K562 (cell line): ENCODE results near the gene PHACTR3. TPM values are rescaled to one million over a fixed set of nuclear protein-coding genes. Genes with fewer than 3 reads are reported as not detected.

Experiments used
- ATAC-seq: fragments of 200-7000 bp; cut with Tn5 transposase; 3 replicates; pipeline ENCODE4 v1.9.1; 2020; ENCODE audit warnings: moderate library complexity
- BruUV-seq: library from RNA; stranded (reverse); fragments of 400-500 nt; replicated peaks from 2 replicates; lab custom pipeline; 2021; lab: Mats Ljungman, UMichigan
- CTCF ChIA-PET: fragments of 300-600 bp; formaldehyde crosslinking; extraction: SDS; loops from one replicate; lab custom pipeline; 2021; ENCODE audit warnings: low intra/inter-chr PET ratio; lab: Yijun Ruan, JAX
- POLR2A ChIA-PET: fragments of 300-600, 350-650 bp; sonication (Branson Sonifier 250); formaldehyde crosslinking; extraction: SDS; loops from one replicate; lab custom pipeline; 2021; ENCODE audit warnings: antibody characterized with exemption, inconsistent platforms; lab: Yijun Ruan, JAX
- DNase-seq, 4 experiments: peaks; one replicate each; pipeline versions ENCODE4 v3.0.0 to v3.0.0-alpha.2; 2011 to 2018; ENCODE audit warnings: low spot score in 3 of 4, mixed read lengths in 3 of 4; ENCODE audit errors: extremely low read depth in 1 of 4
- FAIRE-seq: peaks from 2 replicates; lab custom pipeline; 2011; peaks lifted over from hg19 to GRCh38; lab: Jason Lieb, UNC
- H2AFZ ChIP-seq: 2 replicates; pipeline ENCODE4 v1.6.0; 2011; ENCODE audit warnings: low read depth, low read length, control low read depth, inconsistent platforms
- H3K27ac ChIP-seq: fragments of 200-600 bp; 3 replicates; pipeline ENCODE4 v1.8.0; 2011; ENCODE audit warnings: low read depth, mild to moderate bottlenecking, control low read depth, inconsistent platforms, low read length, moderate library complexity, mixed read lengths; ENCODE audit errors: extremely low read depth
- H3K27me3 ChIP-seq, 2 experiments: fragments of 300-600 bp in 1 of 2; 2 replicates in 1 of 2; 3 replicates in 1 of 2; pipeline versions ENCODE4 v1.6.0 to v1.8.0; 2011; ENCODE audit warnings: inconsistent platforms in 2 of 2, low read length in 2 of 2, mild to moderate bottlenecking in 1 of 2, mixed read lengths in 1 of 2, moderate library complexity in 1 of 2; ENCODE audit not compliant: control insufficient read depth in 2 of 2, insufficient read depth in 2 of 2
- H3K36me3 ChIP-seq: fragments of 300-600 bp; 3 replicates; pipeline ENCODE4 v1.8.0; 2011; ENCODE audit warnings: mild to moderate bottlenecking, low read length, inconsistent platforms; ENCODE audit not compliant: control insufficient read depth, insufficient read depth
- H3K4me1 ChIP-seq, 2 experiments: fragments of 200-600 bp in 1 of 2; replicated peaks in 1 of 2; 2 replicates in 1 of 2; 3 replicates in 1 of 2; pipeline versions ENCODE4 v1.5.1 to v1.8.0; 2011; ENCODE audit warnings: inconsistent platforms in 2 of 2, low read length in 2 of 2, mild to moderate bottlenecking in 1 of 2, mixed read lengths in 1 of 2, moderate library complexity in 1 of 2; ENCODE audit not compliant: control insufficient read depth in 2 of 2, insufficient read depth in 2 of 2
- H3K4me2 ChIP-seq: 2 replicates; pipeline ENCODE4 v1.6.1; 2011; ENCODE audit warnings: low read length, control low read depth, inconsistent platforms, mixed read lengths; ENCODE audit not compliant: insufficient read depth
- H3K4me3 ChIP-seq: fragments of 200-600 bp; sonication (generic), shearing (Covaris generic); 2 replicates; pipeline ENCODE4 v1.5.1; 2016; ENCODE audit warnings: control low read depth, inconsistent platforms
- H3K79me2 ChIP-seq: fragments of 200-600 bp; 3 replicates; pipeline ENCODE4 v1.8.0; 2011; ENCODE audit warnings: low read length, inconsistent platforms; ENCODE audit not compliant: control insufficient read depth, insufficient read depth
- H3K9ac ChIP-seq, 2 experiments: 2 replicates each; pipeline versions ENCODE4 v1.6.0 to v1.6.1; 2011; ENCODE audit warnings: low read depth in 2 of 2, low read length in 2 of 2, control low read depth in 1 of 2, inconsistent platforms in 1 of 2, mild to moderate bottlenecking in 1 of 2, mixed read lengths in 1 of 2; ENCODE audit not compliant: insufficient read depth in 1 of 2
- H3K9me1 ChIP-seq: one replicate; pipeline ENCODE4 v1.6.0; 2011; ENCODE audit warnings: inconsistent platforms, mild to moderate bottlenecking, low read length, moderate library complexity; ENCODE audit not compliant: control insufficient read depth, insufficient read depth
- H3K9me3 ChIP-seq: replicated peaks from 2 replicates; pipeline ENCODE4 v1.5.1; 2011; ENCODE audit warnings: low read depth, low read length, inconsistent platforms; ENCODE audit not compliant: control insufficient read depth, insufficient read depth
- H4K20me1 ChIP-seq: replicated peaks from 2 replicates; pipeline ENCODE4 v1.6.1; 2011; ENCODE audit warnings: low read length, inconsistent platforms, mixed read lengths; ENCODE audit not compliant: control insufficient read depth, insufficient read depth
- BRF1 ChIP-seq: IDR thresholded peaks from 3 replicates; pipeline ENCODE4 v1.6.1; 2011; ENCODE audit warnings: borderline replicate concordance, mild to moderate bottlenecking; ENCODE audit not compliant: insufficient read length; ENCODE audit errors: extremely low read depth
- CSDE1 ChIP-seq, 2 experiments: fragments of 450-650 bp; IDR thresholded peaks; 2 replicates each; pipeline ENCODE4 v1.6.1; 2016; ENCODE audit warnings: mild to moderate bottlenecking in 1 of 2
- HDGF ChIP-seq: fragments of 450-650 bp; IDR thresholded peaks from 2 replicates; pipeline ENCODE4 v1.6.1; 2016
- MCM3 ChIP-seq: fragments of 450-650 bp; IDR thresholded peaks from 2 replicates; pipeline ENCODE4 v1.6.1; 2016
- MITF ChIP-seq: IDR thresholded peaks from 2 replicates; pipeline ENCODE4 v1.6.1; 2014; ENCODE audit warnings: antibody characterized with exemption
- NRF1 ChIP-seq, 2 experiments: fragments of 450-650 bp; IDR thresholded peaks in 1 of 2; conservative IDR thresholded peaks in 1 of 2; 2 replicates each; pipeline ENCODE4 v1.6.1; 2014; ENCODE audit warnings: mild to moderate bottlenecking in 2 of 2
- ZBTB8A ChIP-seq: fragments of 450-650 bp; IDR thresholded peaks from 2 replicates; pipeline ENCODE4 v1.6.1; 2018; ENCODE audit warnings: mild to moderate bottlenecking, moderate library complexity; ENCODE audit not compliant: partially characterized antibody
- ZNF445 ChIP-seq: fragments of 250-450 bp; sonication (Bioruptor Pico); IDR thresholded peaks from 2 replicates; pipeline ENCODE4 v1.4.0; 2020; ENCODE audit warnings: low read depth, mild to moderate bottlenecking, moderate library complexity
- WGBS: fragments of 100-300 bp; shearing (Covaris generic); methylation state at CpG from one replicate; pipeline ENCODE4 v1.1.6; 2016; ENCODE audit warnings: low coverage, mixed read lengths; ENCODE audit not compliant: insufficient coverage; ENCODE audit errors: missing lambda C conversion rate; 5-methylcytosine and 5-hydroxymethylcytosine counted together
- in situ Hi-C: fragments of 300-500 bp; cut with MboI; formaldehyde crosslinking; loops from 4 replicates; pipeline ENCODE4 v1.15.0; 2018; ENCODE audit warnings: inconsistent platforms, mixed read lengths
- intact Hi-C: fragments of 100-400 bp; cut with micrococcal nuclease; formaldehyde crosslinking; loops from 2 replicates; pipeline ENCODE4 v1.14.2; 2022
- polyA plus RNA-seq, 8 experiments: library from polyadenylated mRNA; depleted of rRNA in 4 of 8; stranded (reverse) in 5 of 8; unstranded in 3 of 8; fragments of >200 nt; fragmentation: Nextera tagmentation in 2 of 8; fragmentation: Illumina TruSeq in 1 of 8; extraction: Ambion mirVana in 2 of 8; extraction: Trizol in 1 of 8; gene quantifications; 2 replicates each; pipeline versions ENCODE4 v1.2.1 to v1.2.3, GENCODE V29; 2011 to 2014; ENCODE audit warnings: inconsistent platforms in 1 of 8, missing spikeins in 1 of 8
- total RNA-seq, 7 experiments: library from RNA; depleted of rRNA in 6 of 7; stranded (reverse); fragments of >200 nt in 6 of 7; fragmentation: Illumina TruSeq in 2 of 7; extraction: Trizol in 2 of 7; gene quantifications; 2 replicates each; pipeline versions ENCODE4 v1.2.1 to v1.2.3, GENCODE V29; 2011 to 2021; ENCODE audit warnings: low replicate concordance in 1 of 7

Gene PHACTR3
- total and polyA plus RNA-seq, 9 of the 15 experiments (the other 6 are each of a cell fraction or from before 2014, with no cell fraction given) = not detected

DNA sequence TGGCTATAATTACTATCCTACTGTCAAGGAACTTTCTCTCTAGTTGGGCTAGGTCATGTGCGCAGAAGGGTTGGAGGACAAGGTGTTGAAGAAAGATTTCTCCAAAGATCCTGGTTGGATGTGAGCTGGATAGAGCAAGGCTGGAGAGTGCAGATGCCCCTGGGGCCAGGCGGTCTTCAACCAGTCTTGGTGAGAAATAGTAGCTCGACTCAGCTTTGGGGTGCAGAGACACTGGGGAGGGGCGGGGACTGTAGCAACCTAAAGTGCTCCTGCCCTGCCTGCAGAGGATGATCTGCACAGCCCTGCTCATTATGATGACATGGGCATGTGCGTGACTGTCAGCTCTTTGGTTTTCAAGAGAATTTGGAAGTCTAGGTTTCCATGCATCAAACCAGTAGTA lies 35.9 kb downstream of the PHACTR3 start:
- no peaks in the 10 kb centered on the region for H3K79me2 ChIP-seq
- 0% methylated on average over 5 of the region's 5 CpGs for WGBS
- peaks cover 0 to 11% of the 10 kb centered on the region in 2 experiments; a peak in 1 of 5 replicates for H3K27me3 ChIP-seq
- no peak overlapping the region for H2AFZ ChIP-seq
- H3K9me1 ChIP-seq = no peaks in the 10 kb centered on the region
- H3K27ac ChIP-seq = no peak overlapping the region
- no TSS peak for BruUV-seq
- POLR2A ChIA-PET = interaction anchor here (0.5 to 0.6 kb wide), 2 partner anchors 8 to 118 kb away, joined by 3 to 4 read pairs; no protein-coding TSS in a partner anchor
- intact Hi-C loops (no loop called here), in situ Hi-C loops (no loop called here)
- no peak overlapping the region for H3K4me3 ChIP-seq
- H3K9ac ChIP-seq = no peak overlapping the region
- H3K9me3 ChIP-seq = no peaks in the 10 kb centered on the region
- FAIRE-seq = no peak
- ATAC-seq = no peak
- H3K4me2 ChIP-seq = no peak overlapping the region
- H4K20me1 ChIP-seq = no peaks in the 10 kb centered on the region
- TF ChIP-seq CSDE1 (IDR thresholded peaks at IDR 0.05) (no peak), ZNF445 (CRISPR knock-in tag) (no peak)
- H3K36me3 ChIP-seq = no peaks in the 10 kb centered on the region
- CTCF ChIA-PET = no interaction called here
- DNase-seq = no peak
- H3K4me1 ChIP-seq = no peaks in the 10 kb centered on the region

GRCh38 chr20:59643615-59644061 lies 39.3 kb downstream of the PHACTR3 start:
- no peak overlapping the region for H3K4me3 ChIP-seq
- TF ChIP-seq ZBTB8A (no peak), NRF1 (conservative IDR thresholded peaks at IDR 0.05 in 1 of 2, IDR thresholded peaks at IDR 0.05 in 1 of 2) (no peak), MCM3 (no peak), MITF (no peak), BRF1 (no peak), HDGF (no peak)
- H3K27ac ChIP-seq = no peak overlapping the region
- WGBS = under 1% methylated on average over 12 of the region's 12 CpGs
- no peak overlapping the region for H2AFZ ChIP-seq
- H3K9me1 ChIP-seq = no peaks in the 10 kb centered on the region
- H4K20me1 ChIP-seq = no peaks in the 10 kb centered on the region
- H3K4me1 ChIP-seq = no peaks in the 10 kb centered on the region
- DNase-seq = no peak
- no peak for FAIRE-seq
- H3K27me3 ChIP-seq = peaks cover 0 to 11% of the 10 kb centered on the region in 2 experiments; a peak in 1 of 5 replicates
- BruUV-seq = no TSS peak
- POLR2A ChIA-PET = no interaction called here
- in situ Hi-C loops = no loop called here
- no peak overlapping the region for H3K9ac ChIP-seq
- H3K9me3 ChIP-seq = no peaks in the 10 kb centered on the region
- H3K79me2 ChIP-seq = no peaks in the 10 kb centered on the region
- H3K36me3 ChIP-seq = no peaks in the 10 kb centered on the region
- intact Hi-C loops = no loop called here
- ATAC-seq = no peak
- H3K4me2 ChIP-seq = no peak overlapping the region
- CTCF ChIA-PET = no interaction called here
